AG10803 (cell line): Measurements from ENCODE around the gene NOP10.
"Not testable (repeated sequence)": the region's sequence is repeated elsewhere in the genome, so short reads cannot be mapped to it uniquely, and the experiment has no call there.

Source experiments
- DNase-seq: peaks from one replicate; pipeline ENCODE4 v3.0.0; 2010; ENCODE audit warnings: low read depth
- H3K4me3 ChIP-seq: 2 replicates; pipeline ENCODE4 v1.5.1; 2011; ENCODE audit warnings: mild to moderate bottlenecking, low read length, control low read depth
- CTCF ChIP-seq: conservative IDR thresholded peaks from 2 replicates; pipeline ENCODE4 v1.5.1; 2011; ENCODE audit warnings: mild to moderate bottlenecking, low read length, control low read depth, inconsistent platforms

The NOP10 gene

GRCh38 chr15:34342737-34343575 lies at the start of gene NOP10, which contains the start of gene NUTM1:
Gene NOP10 (minus strand): TSS chr15:34343136. CDS start chr15:34343073, 63 bp downstream.
Gene NUTM1 (plus strand): TSS chr15:34343315. CDS start chr15:34343697, 382 bp downstream.
- peak; percentile 91 for DNase-seq
- peak within 1 kb of the TSS; percentile 99 for H3K4me3 ChIP-seq
- peak; percentile 96 for TF ChIP-seq CTCF

DNA sequence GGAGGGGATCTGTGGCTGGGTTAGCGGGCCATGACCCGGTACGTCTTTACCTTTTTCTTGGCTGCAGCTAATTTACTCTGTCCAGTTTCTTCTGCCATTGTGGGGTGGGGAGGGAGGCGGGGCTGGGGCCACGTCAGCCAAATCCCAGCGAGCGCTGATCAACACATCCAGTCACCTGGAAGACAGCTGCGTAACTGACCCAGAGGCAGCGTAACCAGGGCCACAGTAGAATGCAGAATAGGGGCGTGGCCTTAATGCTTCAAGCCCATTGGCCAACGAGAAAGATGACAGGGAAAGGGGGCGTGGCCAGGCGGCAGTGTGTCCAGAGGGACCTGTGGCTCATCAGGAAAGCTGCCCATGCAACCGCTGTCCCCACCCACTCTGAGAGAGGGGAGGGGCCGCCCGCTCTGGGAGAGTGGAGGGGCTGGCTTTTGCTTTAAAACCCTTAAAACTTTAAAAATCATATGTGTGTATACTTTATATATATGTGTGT lies 46.7 kb upstream of the NOP10 start:
- not testable (repeated sequence) for H3K4me3 ChIP-seq, DNase-seq

DNA sequence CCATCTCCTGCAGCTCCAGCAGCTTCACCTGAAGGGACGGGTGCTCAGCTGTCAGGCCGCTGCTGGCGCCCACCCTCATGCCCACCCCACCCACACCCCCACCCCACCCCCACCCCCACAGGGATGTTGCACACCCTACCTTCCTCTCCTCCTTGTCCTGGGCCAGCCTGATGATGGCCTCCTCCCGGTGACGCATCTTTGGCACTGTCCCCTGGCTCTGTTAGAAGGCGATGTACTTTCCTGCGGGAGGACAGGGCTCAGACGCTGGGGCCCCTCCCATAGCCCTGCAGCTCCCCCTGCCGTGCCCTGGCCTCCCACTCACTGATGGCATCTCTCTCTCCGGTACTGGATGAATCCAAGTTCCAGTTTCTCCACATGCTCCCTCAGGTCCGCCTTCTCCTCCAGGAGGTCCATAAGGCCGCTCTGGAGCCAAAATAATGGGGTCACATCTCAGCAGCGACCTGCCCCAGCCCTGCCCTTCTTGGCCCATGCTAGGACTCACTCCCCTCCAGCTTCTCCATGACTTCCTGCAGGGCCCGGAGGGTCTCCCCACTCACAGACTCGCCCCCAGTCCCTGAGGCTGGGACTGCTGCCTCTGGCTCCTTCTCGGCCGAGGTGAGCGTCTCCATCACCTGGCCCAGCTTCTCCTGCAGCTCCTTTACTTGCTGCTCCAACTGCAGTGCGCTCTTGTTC lies 39.0 kb upstream of the NOP10 start:
- not testable (repeated sequence) for DNase-seq

DNA sequence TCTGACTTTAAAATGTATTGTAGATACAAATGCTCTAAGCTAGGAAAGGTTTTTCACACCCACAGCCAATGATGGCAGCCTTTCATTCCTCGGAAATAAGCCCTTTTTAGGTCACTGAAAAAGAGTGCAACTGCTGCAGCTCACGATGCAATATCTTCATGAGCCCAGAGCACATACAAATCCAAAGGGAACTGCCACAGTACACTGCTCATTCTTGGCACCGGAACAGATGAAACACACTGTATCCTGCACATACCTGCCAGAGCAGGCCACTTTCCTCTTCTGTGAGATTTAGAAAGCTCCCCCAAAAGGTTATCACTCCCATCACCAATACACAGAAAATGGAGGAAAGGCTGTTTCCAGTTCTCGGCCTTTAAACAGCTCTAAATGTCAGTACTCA lies 37.6 kb upstream of the NOP10 start:
- not testable (repeated sequence) for H3K4me3 ChIP-seq, DNase-seq

More for the DNA sequence above, 39.0 kb upstream of the NOP10 start:
- not testable (repeated sequence) for H3K4me3 ChIP-seq

GRCh38 chr15:34376856-34377255 lies 33.9 kb upstream of the NOP10 start:
- no peak for TF ChIP-seq CTCF
- no peak overlapping the region for H3K4me3 ChIP-seq
- DNase-seq, result no peak

DNA sequence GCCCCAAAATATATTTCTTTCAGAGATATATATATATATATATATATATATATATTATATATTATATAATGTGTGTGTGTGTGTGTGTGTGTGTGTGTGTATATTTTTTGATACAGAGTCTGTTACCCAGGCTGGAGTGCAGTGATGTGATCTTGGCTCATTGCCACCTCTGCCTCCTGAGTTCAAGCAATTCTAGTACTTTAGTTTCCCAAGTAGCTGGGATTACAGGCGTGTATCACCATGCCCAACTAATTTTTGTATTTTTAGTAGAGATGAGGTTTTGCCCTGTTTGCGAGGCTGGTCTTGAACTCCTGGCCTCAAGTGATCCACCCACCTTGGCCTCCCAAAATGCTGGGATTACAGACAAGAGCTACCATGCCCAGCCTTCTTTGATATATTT lies 32.6 kb upstream of the NOP10 start:
- H3K4me3 ChIP-seq, DNase-seq: not testable (repeated sequence)

- no peak for TF ChIP-seq CTCF
- no peak overlapping the region for H3K4me3 ChIP-seq
- no peak for DNase-seq
These were observed 31.9 kb upstream of the NOP10 start for GRCh38 chr15:34374816-34375215.

GRCh38 chr15:34373951-34374350 lies 31.0 kb upstream of the NOP10 start:
- TF ChIP-seq CTCF, result no peak
- H3K4me3 ChIP-seq, result no peak overlapping the region
- no peak for DNase-seq

DNA sequence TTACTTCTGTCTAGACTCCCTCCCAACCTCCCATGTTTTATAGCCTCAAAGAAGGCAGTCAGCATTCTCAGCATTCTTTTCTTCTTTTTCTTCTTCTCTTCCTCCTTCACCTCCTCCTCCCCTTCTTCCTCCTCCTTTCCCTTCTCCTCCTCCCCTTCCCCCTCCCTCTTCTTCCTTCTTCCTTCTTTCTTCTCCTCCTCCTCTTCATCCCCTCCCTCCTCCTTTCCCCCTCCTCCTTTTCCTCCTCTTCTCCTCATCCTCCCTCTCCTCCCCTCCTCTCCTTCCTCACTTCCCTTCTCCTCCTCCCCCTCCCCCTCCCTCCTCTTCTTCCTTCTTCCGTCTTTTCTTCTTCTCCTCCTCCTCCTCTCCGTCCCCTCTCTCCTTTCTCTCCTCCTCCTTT lies 27.7 kb upstream of the NOP10 start:
- no peak overlapping the region for H3K4me3 ChIP-seq
- no peak for TF ChIP-seq CTCF
- no peak for DNase-seq
